Astrocyte (in vitro differentiated cells and primary cell): ENCODE results near the gene MRGPRE.

Source experiments
- EZH2 ChIP-seq: IDR thresholded peaks from 2 replicates; pipeline ENCODE4 v1.6.1; 2012; ENCODE audit warnings: mild to moderate bottlenecking, low read length, inconsistent platforms; ENCODE audit not compliant: insufficient read depth
- TF ChIP-seq, protein P1 (sequence below): IDR thresholded peaks from 2 replicates; pipeline ENCODE4 v1.5.1; 2011; ENCODE audit warnings: low read depth, mild to moderate bottlenecking, inconsistent platforms, low read length, moderate library complexity; ENCODE audit not compliant: insufficient read depth

DNA sequence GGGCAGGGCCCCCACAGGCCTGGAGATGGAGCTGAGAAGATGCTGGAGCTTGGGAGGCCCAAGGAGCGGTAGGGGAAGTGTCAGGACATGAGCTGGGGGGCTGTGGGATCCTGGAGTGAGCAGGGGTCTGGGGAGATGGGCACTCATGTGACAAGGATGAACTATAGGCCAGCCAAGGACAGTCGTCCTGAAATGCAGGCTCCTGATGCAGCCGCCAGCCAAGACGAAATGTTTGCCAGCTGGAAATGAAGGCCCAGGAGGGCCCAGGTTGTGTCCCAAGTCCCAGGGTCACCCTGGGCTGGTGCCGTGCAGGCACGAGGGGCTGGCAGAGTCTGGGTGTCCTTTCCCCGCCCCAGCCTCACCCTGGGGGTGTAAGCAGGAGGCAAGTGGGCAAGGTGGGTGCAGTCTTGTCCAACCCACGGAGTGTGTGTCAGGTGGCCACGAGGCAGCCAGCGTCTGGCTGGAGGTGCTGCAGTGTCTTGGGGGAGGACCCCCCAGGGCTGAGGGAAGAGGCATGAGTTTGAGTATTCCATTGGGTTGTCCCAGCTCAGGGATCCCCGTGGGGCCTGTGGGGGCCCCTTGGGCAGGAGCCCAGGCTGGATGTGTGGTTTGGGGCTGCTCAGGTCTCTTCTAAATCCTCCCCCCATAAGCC lies 35.0 kb downstream of the MRGPRE start:
- TF ChIP-seq, protein P1, sequence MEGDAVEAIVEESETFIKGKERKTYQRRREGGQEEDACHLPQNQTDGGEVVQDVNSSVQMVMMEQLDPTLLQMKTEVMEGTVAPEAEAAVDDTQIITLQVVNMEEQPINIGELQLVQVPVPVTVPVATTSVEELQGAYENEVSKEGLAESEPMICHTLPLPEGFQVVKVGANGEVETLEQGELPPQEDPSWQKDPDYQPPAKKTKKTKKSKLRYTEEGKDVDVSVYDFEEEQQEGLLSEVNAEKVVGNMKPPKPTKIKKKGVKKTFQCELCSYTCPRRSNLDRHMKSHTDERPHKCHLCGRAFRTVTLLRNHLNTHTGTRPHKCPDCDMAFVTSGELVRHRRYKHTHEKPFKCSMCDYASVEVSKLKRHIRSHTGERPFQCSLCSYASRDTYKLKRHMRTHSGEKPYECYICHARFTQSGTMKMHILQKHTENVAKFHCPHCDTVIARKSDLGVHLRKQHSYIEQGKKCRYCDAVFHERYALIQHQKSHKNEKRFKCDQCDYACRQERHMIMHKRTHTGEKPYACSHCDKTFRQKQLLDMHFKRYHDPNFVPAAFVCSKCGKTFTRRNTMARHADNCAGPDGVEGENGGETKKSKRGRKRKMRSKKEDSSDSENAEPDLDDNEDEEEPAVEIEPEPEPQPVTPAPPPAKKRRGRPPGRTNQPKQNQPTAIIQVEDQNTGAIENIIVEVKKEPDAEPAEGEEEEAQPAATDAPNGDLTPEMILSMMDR: no peak
- TF ChIP-seq EZH2: no peak
